GM12872 (cell line): ENCODE results near the gene DCST2.

Source experiments
- TF ChIP-seq, protein P1 (sequence below): IDR thresholded peaks from 3 replicates; pipeline ENCODE4 v1.5.1; 2011; ENCODE audit warnings: low read depth, mild to moderate bottlenecking, low read length, moderate library complexity; ENCODE audit not compliant: insufficient read depth

The DCST2 gene

GRCh38 chr1:154983776-154984466 lies 49.7 kb downstream of the DCST2 start:
- TF ChIP-seq, protein P1, sequence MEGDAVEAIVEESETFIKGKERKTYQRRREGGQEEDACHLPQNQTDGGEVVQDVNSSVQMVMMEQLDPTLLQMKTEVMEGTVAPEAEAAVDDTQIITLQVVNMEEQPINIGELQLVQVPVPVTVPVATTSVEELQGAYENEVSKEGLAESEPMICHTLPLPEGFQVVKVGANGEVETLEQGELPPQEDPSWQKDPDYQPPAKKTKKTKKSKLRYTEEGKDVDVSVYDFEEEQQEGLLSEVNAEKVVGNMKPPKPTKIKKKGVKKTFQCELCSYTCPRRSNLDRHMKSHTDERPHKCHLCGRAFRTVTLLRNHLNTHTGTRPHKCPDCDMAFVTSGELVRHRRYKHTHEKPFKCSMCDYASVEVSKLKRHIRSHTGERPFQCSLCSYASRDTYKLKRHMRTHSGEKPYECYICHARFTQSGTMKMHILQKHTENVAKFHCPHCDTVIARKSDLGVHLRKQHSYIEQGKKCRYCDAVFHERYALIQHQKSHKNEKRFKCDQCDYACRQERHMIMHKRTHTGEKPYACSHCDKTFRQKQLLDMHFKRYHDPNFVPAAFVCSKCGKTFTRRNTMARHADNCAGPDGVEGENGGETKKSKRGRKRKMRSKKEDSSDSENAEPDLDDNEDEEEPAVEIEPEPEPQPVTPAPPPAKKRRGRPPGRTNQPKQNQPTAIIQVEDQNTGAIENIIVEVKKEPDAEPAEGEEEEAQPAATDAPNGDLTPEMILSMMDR: no peak

GRCh38 chr1:154982897-154983648 lies 50.5 kb downstream of the DCST2 start, which contains the start of gene FLAD1:
FLAD1 (plus strand) TSS chr1:154983344; CDS start chr1:154983695, 351 bp downstream.
- TF ChIP-seq, protein P1: no peak

GRCh38 chr1:154982341-154982740 lies 51.2 kb downstream of the DCST2 start:
- TF ChIP-seq, protein P1: no peak

GRCh38 chr1:154978360-154978759 lies 55.2 kb downstream of the DCST2 start:
- TF ChIP-seq, protein P1: no peak

- TF ChIP-seq, protein P1: no peak
These were observed 58.0 kb downstream of the DCST2 start for GRCh38 chr1:154975409-154976059.

GRCh38 chr1:154974808-154975408 lies 58.7 kb downstream of the DCST2 start:
- TF ChIP-seq, protein P1: no peak
